Activated T-helper 1 cell treated with Interleukin-2 at 50 U/mL for 16 hours (primary cell): Measurements from ENCODE around the gene CEP120.
"Not testable (repeated sequence)": the region's sequence is repeated elsewhere in the genome, so short reads cannot be mapped to it uniquely, and the experiment has no call there.

ENCODE experiments used
- DNase-seq: peaks from one replicate; pipeline ENCODE4 v3.0.0-alpha.2; 2020; ENCODE audit warnings: low read depth

Gene CEP120

DNA sequence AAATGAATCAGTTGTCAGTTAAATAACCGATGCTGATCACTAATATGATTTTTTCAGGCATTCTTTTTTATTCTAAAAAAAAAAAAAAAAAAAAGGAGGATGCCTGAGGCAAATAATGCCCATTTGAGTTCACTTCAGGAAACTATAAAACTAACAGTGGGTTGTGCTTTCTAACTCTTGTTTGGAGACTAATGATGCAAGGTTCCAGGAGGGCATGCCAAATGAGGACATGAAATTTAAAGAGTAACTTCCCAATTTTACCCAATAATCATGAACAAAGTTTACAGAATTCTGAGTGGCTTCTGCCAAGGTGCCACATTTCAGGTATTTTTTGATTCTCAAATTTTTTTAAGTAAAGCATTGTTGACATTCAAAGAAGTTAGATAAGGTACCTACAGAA lies 41.0 kb downstream of the CEP120 start:
- no peak for DNase-seq

DNA sequence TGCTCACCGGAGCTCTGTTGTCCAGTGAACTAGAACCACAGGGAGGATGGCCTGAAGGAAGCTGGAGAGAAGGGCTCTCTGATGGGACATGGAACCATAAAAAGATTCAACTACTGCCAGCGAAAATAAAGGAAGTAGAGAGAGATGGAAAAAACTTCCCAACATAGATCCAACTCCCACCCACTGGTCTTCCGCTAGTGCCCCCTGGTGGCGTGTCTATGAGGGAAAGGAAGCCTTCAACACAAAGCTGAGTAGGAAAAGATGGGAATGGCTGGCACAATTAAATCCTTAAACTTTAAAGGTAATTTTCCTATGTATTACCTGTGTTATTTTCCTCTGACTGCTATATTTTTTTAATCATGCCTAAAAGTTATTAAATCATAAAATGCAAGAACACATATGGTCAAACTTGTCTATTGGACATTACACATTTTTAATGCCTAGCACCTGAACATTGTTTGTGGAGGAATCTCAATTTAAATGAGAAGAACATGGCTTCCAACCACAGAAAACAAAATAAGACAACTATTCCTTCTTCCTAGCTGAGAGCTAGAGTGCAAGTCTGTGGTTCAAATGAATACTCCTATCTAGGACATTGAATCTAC lies 51.5 kb downstream of the CEP120 start:
- DNase-seq = no peak

DNA sequence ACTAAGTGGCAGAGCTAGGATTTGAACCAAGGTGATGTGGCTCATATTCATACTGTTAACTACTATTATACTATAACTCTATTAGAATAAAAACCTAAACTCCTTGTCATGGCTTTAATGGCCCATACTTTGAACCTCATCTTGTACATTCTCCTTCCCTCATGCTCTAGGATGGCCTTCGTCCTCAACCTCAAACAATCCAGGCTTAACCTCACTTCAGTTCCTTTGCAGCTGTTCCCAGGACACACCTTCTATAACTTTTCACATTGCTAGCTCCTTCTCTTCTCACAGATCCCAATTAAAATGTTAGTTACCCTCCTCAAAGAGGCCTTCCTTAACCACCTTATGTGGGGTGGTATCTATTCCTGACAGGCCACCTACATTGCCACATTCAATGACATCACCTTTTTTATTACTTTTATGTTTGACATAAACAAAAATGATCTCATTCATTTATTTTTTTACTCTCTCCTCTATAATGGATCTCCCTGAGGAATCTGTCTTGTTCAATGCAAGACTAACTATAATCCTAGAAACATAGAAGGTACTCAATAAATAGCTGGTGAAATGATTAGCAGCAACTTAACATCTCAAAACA lies 53.7 kb downstream of the CEP120 start:
- no peak for DNase-seq

DNA sequence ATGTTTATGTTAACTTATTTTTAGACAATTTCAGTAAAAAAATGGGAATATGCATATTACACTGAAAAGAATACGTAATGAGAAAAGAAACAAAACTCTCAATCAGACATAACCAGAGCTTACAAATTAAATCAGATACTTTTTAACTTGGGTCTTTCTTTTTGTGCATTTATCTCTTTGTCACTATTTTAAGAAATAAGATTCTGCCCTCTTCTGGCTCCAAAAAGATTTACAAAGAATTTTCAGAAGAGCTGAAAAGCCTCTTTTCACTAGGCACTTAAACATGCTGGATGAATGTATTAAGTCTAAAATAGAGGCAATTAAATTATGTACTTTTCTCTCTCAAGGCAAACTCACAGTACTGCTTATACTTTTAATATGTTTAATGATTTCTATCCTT lies 55.5 kb downstream of the CEP120 start:
- no peak for DNase-seq

DNA sequence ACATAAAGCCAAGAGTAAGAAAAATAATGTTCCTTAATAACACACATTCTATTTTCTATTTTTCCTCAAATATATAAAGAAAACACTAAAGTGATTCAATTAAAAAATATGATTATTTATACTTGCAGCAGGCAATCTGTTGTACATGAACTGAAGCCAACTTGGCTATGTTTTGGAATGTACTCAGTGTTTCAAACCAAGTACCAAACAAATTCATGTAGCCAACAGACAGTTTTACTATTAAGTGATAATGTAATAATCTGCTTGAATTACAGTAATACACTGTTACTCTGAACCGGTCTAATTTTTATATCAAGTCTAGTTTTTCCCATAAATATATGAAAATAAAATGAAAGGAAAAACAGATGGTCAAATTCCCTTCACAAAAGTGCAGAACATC lies 58.0 kb downstream of the CEP120 start:
- no peak for DNase-seq

DNA sequence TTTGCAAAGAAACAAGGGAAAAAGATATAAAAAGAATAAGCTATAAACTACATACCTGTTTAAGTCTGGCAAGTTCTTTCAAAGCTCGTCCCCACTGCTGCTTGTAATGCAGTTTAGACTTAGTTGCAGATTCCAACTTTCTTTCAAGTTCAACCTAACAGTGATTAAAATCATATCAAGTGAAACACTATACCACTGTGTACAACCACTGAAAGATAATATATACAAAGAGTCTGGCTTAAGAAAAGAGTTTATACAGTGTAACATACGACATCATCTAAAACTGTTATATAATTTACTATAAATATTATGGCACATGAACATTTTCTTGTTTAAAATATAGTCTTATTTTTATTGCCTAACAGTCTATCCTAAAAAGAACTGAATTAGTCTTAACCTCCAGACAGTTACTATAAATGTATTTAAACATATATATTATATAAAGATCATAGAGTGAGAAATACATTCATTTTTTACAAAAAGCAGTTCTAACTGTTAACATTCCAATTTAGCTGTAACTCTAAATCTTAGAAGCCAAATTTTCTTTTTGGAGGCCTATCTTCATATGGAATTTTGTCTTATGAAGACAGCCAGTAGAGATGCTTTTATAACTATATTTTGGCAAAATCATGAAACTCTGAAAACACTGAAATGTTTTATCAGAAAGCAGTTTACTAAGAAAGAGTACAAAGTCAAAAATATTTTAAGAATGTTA lies 58.6 kb downstream of the CEP120 start:
- no peak for DNase-seq

DNA sequence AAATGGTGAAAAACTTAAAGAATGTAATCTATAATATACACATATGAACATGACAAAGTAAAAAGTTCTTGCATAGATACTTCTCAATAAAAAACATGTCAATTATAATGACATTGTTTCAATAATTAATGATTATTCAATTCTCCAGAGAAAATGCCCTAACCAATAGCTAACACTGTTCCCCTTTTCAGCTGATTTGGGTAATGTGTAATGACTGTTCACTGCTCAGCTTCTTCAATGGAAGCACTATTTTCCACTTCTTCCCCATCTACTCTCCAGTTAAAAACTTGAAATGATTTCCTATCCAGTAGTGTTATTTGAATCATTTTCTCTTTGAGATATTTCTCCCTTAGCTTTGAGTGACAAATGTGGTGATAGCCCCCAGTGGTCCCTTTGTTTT lies 62.3 kb downstream of the CEP120 start:
- DNase-seq = no peak

DNA sequence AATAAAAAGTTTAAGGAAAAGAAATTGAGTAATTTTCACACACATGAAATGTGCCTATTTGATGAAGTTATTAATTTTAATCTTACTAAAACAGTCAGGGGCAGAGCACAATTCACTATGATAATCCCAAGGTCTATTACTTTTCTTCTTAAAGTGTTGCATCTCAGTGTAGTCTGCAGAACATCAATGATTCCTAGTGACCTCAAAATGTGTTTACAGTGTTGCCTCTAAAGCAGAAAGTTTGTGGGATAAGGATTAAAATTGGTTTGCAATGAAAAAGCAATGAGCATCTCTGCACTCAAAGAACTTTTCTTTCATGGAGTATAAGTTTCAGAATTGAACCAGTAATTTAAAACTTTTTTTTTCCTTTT lies 63.0 kb downstream of the CEP120 start:
- DNase-seq = no peak

DNA sequence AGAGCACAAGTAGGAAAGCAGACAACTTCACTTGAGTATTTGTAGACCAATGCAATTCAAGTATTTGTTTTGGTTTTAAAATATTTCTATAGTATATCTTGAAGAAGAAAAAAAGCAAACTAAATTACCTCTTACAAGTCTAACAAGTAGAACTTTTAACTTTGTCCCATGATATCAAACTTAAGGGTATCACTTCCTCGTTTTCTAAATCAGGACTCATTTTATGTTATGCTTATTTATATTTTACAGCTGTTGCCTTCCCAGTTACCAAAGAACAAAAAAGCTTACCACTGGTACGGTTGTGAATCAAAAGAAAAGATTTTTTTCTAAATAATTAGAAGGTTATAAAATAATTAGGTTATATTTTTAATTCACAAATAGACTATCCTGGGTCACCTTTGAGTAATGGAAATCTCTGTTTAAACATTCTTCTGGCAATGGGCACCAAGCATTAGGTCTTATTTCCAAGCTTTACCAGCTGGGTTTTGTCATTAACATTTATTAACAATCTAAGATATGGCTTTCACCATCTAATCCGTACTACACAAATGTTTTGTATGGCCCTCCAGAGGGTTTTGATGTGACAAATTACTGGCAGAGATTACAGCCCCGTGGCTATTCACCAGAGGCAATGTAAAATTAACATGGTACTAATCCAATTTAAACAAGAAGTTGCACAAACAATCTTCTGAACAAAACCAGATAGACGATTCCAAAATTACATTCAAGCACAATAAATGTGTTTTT lies 63.6 kb downstream of the CEP120 start:
- no peak for DNase-seq

DNA sequence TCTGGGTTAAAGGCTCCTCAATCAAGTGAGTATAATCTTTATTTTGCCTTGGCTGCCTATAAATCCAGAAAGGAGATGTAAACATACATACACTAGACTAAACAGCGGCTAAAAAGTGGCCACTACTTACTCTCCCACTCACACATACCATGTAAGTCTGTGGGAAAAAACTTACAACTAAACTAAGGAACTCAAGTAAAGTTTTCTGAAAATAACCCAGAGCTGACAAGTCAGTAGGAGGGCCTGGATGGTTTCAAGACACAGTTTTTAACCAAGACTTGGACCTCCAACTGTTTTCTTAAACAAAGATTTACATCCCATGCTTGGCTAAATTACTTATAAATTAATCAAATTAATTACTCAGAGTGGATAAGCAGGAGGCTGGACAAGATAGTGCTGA lies 64.5 kb downstream of the CEP120 start:
- no peak for DNase-seq

DNA sequence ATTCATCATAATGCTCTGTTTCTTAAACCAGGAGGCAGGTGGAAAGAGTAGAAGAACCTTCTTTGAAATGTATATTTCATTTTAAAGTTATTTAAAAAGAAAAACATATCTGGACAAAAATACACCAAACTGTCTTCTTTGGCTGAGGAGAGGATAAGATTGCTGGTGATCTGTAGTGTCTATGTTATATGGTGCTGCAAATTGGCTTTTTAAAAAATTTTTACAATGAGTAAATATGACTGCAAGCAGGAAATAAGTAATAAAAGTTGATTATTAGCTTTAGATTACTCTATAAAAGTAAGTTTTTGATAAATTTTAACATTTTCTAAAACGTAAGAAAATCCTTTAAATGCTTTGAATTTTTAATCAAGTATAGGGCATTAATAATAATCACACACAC lies 64.9 kb downstream of the CEP120 start:
- no peak for DNase-seq

DNA sequence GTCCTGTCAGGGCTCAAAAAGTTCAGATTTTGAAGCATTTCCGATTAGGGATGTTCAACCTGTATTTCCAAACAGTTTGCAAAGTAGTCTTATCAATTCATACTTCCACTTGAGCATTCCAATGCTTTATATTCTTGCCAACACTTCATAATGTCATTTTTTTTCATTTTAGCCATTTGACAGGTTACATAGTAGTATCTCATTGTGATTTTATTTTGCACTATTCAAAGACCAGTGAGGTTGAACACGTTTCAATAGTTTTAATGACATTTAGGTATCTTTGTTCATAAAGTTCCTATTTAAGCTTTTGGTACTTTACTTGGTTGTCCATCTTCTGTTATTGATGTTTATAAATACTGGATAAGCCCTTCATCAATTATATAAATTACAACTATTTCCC lies 71.4 kb downstream of the CEP120 start:
- no peak for DNase-seq

DNA sequence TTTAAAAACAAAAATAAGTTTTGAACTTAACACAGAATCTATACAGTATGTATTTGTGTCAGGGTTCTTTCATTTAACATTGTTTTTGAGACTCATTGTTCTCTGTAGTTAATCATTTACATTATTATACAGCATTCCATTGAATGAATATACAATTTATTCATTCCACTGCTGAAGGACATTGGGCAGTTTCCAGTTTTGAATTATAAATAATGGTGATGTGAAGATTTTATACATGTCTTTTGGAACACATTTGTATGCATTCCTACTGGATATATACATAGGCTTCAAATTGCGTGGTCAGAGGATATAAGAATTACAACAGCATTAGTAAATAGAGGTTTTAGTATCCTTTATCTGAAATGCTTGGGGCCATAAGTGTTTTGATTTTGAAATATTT lies 72.0 kb downstream of the CEP120 start:
- DNase-seq = no peak

DNA sequence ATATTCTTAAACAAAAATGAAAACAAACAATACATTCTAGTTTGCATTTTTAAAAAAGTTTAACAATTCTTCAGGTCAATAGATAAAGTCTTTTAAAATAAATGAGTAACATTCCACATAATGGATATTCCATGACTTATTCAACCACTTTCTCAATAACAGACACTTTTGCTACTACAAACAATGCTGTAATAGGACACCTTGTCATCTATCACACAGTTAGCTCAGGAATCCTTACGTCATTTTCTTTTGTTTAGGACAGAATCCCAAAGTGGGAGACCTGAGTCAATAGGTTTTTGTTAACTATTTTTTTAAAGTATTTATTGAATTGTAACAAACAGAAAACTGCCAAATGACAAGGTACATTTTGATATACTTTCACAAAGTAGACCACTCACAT lies 72.5 kb downstream of the CEP120 start:
- no peak for DNase-seq

DNA sequence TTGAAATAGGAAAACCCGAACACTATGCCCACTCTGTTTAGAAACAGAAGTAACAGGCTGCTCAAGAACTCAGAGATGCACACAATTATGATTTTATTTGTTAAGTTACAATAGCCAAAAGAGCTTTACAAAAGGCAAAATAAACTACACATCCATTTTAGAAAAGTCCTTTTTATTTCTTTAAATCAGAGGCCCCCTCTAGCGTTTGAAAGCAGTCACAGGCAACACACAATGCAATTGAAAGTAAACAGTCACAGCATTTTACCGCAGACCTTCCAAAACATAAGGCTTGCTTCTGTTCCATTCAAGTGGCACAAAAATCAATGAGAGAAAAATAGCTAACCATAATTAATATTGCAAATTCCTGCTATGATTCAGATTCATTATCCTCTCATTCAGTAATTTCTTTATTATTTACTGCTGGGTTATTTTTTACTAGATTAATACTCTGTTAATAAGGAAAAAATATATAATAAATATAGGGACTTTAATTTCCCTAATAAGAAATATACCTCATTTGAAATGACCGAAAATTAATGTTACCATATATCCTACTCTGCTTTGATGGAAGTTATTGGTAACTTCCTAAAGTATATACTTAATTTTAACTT lies 78.3 kb downstream of the CEP120 start:
- DNase-seq = no peak

DNA sequence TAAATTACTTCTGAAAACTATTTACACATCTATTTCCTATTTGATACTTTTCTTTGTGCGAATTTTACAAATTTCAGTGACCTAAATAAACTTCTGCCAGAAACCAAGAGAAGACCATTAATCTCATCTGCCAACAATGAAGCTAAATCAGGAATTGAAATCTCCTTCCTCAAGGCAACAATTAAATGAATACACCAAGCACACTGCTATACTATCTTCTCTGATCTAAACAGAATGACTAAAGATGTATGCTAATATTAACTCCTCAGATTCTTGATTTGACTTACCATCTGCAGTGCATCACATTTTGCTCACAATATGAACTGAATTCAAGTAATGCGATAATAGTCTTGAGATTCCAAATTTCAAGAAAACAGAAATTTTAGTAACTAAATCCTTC lies 82.3 kb downstream of the CEP120 start:
- no peak for DNase-seq

DNA sequence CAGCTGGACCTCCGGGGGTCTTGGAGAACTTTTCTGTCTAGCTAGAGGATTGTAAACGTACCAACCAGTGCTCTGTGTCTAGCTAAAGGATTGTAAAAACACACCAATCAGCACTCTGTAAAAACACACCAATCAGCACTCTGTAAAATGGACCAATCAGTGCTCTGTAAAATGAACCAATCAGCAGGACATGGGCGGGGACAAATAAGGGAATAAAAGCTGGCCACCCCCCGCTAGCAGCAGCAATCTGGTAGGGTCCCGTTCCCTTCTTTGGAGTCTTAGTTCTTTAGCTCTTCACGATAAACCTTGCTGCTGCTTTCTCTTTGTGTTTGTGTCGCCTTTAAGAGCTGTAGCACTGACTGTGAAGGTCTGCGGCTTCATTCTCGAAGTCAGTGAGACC lies 114.8 kb downstream of the CEP120 start:
- not testable (repeated sequence) for DNase-seq

DNA sequence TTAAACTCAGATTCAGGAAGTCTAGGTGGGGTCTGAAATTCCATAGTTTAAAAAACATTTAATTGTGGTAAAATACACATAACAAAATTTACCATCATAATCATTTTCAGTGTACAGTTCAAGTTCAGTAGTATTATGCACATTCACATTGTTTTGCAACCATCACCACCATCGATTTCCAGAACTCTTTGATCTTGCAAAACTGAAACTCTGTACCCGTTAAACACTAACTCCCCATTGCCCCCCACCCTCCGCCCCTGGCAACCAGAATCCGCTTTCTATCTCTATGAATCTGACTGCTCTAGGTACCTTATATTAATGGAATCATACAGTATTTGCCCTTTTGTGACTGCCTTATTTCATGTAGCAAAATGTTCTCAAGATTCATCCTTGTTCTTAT lies 117.5 kb downstream of the CEP120 start:
- no peak for DNase-seq

DNA sequence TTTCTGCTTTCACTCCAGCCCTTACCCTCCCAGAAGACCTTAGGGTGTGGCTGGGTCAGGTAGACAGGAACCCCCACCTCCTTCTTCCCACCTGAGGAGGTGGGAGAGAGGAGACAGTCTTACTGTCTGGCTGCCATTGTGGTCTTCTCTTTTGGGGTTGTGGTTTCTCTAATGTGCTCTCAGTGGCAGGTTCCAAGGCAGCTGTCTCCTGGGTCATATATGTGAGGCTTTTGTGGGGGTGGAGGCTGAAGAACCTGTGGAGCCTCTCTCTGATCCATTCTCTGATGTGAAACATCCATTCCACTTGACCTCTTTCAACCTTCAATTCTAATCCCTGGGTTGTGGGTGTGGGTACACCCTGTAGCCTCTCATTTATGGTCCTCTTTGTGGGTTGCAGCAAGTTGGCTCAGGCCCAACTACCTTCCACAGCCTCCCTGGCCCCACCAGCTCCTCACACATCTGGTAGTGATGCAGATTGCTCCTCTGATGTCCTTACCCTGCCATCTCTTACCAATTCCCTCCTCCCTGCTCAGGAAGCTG lies 118.4 kb downstream of the CEP120 start:
- no peak for DNase-seq

DNA sequence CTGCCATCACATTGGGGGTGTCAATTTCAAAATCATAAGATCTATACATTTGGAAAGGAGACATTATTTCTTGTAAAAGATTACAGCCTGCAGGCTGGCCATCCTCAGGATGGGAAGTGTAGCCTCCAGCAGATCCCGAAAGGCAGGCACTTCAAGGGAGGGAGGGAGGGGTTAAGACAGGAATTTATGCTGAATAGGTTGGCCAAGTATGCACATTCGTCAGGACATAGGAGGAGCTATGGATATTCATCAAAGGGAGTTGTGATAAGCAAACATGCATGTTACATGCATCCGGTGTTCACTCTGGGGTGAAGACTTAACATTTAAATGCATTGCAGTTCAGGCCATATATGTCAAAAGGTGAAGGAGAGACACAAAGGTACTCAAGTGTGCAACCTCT lies 119.4 kb downstream of the CEP120 start:
- no peak for DNase-seq

DNA sequence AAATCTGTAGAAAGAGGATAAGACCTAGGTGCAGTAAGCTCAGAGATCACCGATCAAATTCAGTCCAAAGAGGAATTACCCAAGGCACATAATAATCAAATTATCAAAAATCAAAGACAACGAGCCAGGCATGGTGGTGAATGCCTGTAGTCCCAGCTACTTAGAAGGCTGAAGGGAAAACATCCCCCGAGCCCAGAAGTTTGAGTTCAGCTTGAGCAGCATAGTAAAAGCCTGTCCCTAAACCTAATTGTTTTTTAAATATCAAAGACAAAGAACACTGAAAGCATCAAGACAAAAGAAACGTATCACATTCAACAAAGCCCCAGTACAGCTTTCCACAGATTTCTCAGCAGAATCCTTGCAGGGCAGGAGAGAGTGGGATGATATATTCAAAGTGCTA lies 122.9 kb downstream of the CEP120 start:
- DNase-seq = no peak

DNA sequence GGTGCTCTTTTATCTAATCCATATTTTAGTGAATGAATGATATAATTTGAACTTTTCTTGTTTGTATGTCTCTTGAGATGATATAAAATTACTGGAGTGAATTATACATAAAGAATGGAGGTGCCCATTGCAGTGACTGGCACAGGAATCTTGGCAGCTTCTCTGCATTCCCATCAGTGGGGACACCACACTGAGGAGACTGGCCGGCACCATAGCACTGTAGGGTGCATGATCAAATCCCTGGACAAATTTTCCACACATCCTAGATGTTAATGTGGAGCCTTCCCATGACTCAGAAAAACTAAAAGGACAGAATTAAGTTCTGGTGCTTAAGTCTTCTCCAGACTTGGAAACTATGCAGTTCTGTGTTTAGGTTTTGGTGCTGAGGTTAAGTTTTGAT lies 124.1 kb downstream of the CEP120 start:
- DNase-seq = no peak
